DOHH2 (cell line): ENCODE data around the gene SLC39A2.
"Not testable (repeated sequence)": the region's sequence is repeated elsewhere in the genome, so short reads cannot be mapped to it uniquely, and the experiment has no call there.

Experiments used
- H3F3A ChIP-seq: fragments of 200-600 bp; sonication (generic), shearing (Covaris generic); 2 replicates; pipeline ENCODE4 v1.6.0; 2016; ENCODE audit warnings: antibody characterized with exemption, mild to moderate bottlenecking; ENCODE audit not compliant: control insufficient read depth, insufficient read depth
- H3K27ac ChIP-seq: fragments of 200-600 bp; sonication (generic); 2 replicates; pipeline ENCODE4 v1.5.1; 2014; ENCODE audit warnings: low read depth, mild to moderate bottlenecking, low read length, moderate library complexity
- H3K27me3 ChIP-seq: fragments of 200-600 bp; sonication (generic); 2 replicates; pipeline ENCODE4 v1.6.1; 2014; ENCODE audit warnings: mild to moderate bottlenecking, low read length, mixed read lengths; ENCODE audit not compliant: control insufficient read depth
- H3K36me3 ChIP-seq: fragments of 200-600 bp; sonication (generic); 2 replicates; pipeline ENCODE4 v1.6.1; 2014; ENCODE audit warnings: mild to moderate bottlenecking, low read length, moderate library complexity, mixed read lengths; ENCODE audit not compliant: control insufficient read depth
- H3K4me1 ChIP-seq: fragments of 200-600 bp; sonication (generic); 2 replicates; pipeline ENCODE4 v1.6.1; 2014; ENCODE audit warnings: mild to moderate bottlenecking, low read length, mixed read lengths; ENCODE audit not compliant: control insufficient read depth
- H3K4me2 ChIP-seq: fragments of 200-600 bp; sonication (generic); 2 replicates; pipeline ENCODE4 v1.6.0; 2014; ENCODE audit warnings: mild to moderate bottlenecking, low read length, moderate library complexity
- H3K4me3 ChIP-seq: fragments of 200-600 bp; sonication (generic); 2 replicates; pipeline ENCODE4 v1.5.1; 2014; ENCODE audit warnings: mild to moderate bottlenecking, low read length, mixed read lengths
- H3K79me2 ChIP-seq: fragments of 200-600 bp; sonication (generic); 2 replicates; pipeline ENCODE4 v1.6.1; 2014; ENCODE audit warnings: mild to moderate bottlenecking, low read length, mixed read lengths; ENCODE audit not compliant: control insufficient read depth
- H3K9me2 ChIP-seq: fragments of 200-600 bp; sonication (generic); replicated peaks from 2 replicates; pipeline ENCODE4 v1.6.1; 2014; ENCODE audit warnings: mild to moderate bottlenecking, low read length, mixed read lengths; ENCODE audit not compliant: control insufficient read depth
- H3K9me3 ChIP-seq: fragments of 200-600 bp; sonication (generic); 2 replicates; pipeline ENCODE4 v1.6.1; 2014; ENCODE audit warnings: antibody characterized with exemption, low read length, mixed read lengths; ENCODE audit not compliant: control insufficient read depth, insufficient read depth
- H4K20me1 ChIP-seq: fragments of 200-600 bp; sonication (generic); 2 replicates; pipeline ENCODE4 v1.6.0; 2014; ENCODE audit warnings: low read depth, mild to moderate bottlenecking, antibody characterized with exemption, low read length, moderate library complexity; ENCODE audit not compliant: control insufficient read depth, insufficient read depth
- CTCF ChIP-seq: fragments of 200-600 bp; sonication (generic); IDR thresholded peaks from one replicate; pipeline ENCODE4 v1.5.1; 2014; ENCODE audit warnings: antibody characterized with exemption, mild to moderate bottlenecking, low read depth, low read length; ENCODE audit not compliant: poor library complexity, severe bottlenecking
- EZH2phosphoT487 ChIP-seq: fragments of 200-600 bp; sonication (generic); IDR thresholded peaks from 2 replicates; pipeline ENCODE4 v1.6.1; 2017; ENCODE audit warnings: borderline replicate concordance, mild to moderate bottlenecking, antibody characterized with exemption, low read length, moderate library complexity, mixed read lengths

Gene SLC39A2

GRCh38 chr14:20982646-20983369 lies 16.3 kb upstream of the SLC39A2 start:
- Histone ChIP-seq H4K20me1 (no peaks in the 10 kb centered on the region), H3K4me2 (no peak overlapping the region), H3K4me1 (peaks cover 6% of the 10 kb centered on the region), H3K79me2 (no peaks in the 10 kb centered on the region), H3K4me3 (no peak overlapping the region), H3K36me3 (no peaks in the 10 kb centered on the region), H3K9me3 (no peaks in the 10 kb centered on the region), H3K9me2 (no peaks in the 10 kb centered on the region), H3F3A (no peaks in the 10 kb centered on the region), H3K27me3 (no peaks in the 10 kb centered on the region; the same call in 1 of the 2 replicates), H3K27ac (no peak overlapping the region)
- TF ChIP-seq CTCF: no peak
- TF ChIP-seq EZH2phosphoT487: no peak

- H3K27ac ChIP-seq, H3K36me3 ChIP-seq, H3K27me3 ChIP-seq, H3F3A ChIP-seq, H3K9me2 ChIP-seq, H3K4me3 ChIP-seq, H4K20me1 ChIP-seq, H3K9me3 ChIP-seq: not testable (repeated sequence)
- Histone ChIP-seq H3K4me1 (peaks cover 14% of the 10 kb centered on the region), H3K4me2 (peak overlapping the region; percentile 22; the same call in 1 of the 2 replicates), H3K79me2 (peaks cover 12% of the 10 kb centered on the region)
Observed at GRCh38 chr14:20985650-20986049, 13.4 kb upstream of the SLC39A2 start.

- Histone ChIP-seq H3F3A (no peaks in the 10 kb centered on the region), H3K4me2 (no peak overlapping the region), H4K20me1 (0 out of 2 replicates have a peak, but pooled peaks cover 5% of the 10 kb centered on the region), H3K9me3 (no peaks in the 10 kb centered on the region), H3K36me3 (peaks cover 10% of the 10 kb centered on the region), H3K9me2 (no peaks in the 10 kb centered on the region), H3K79me2 (peaks cover 23% of the 10 kb centered on the region), H3K27me3 (no peaks in the 10 kb centered on the region), H3K27ac (no peak overlapping the region), H3K4me3 (no peak overlapping the region), H3K4me1 (peaks cover 21% of the 10 kb centered on the region)
- TF ChIP-seq EZH2phosphoT487 (no peak), CTCF (no peak)
Observed at GRCh38 chr14:20986811-20987210, 12.3 kb upstream of the SLC39A2 start.

GRCh38 chr14:20988717-20989470 lies 10.2 kb upstream of the SLC39A2 start:
- peaks cover 21% of the 10 kb centered on the region for H3K4me1 ChIP-seq
- H3K79me2 ChIP-seq: peaks cover 32% of the 10 kb centered on the region
- H4K20me1 ChIP-seq: 0 out of 2 replicates have a peak, but pooled peaks cover 5% of the 10 kb centered on the region
- H3K4me2 ChIP-seq: peak overlapping the region; percentile 80
- H3K9me3 ChIP-seq: no peaks in the 10 kb centered on the region
- peak overlapping the region; percentile 18; the same call in 1 of the 2 replicates for H3K27ac ChIP-seq
- no peaks in the 10 kb centered on the region for H3K27me3 ChIP-seq
- TF ChIP-seq EZH2phosphoT487: no peak
- TF ChIP-seq CTCF: no peak
- H3F3A ChIP-seq: no peaks in the 10 kb centered on the region
- peak overlapping the region; percentile 95 for H3K4me3 ChIP-seq
- peaks cover 29% of the 10 kb centered on the region for H3K36me3 ChIP-seq
- H3K9me2 ChIP-seq: no peaks in the 10 kb centered on the region
